Measurements from ENCODE around the gene PEX11G.
A peak's percentile ranks its signal among the peaks of the same experiment; 100 is the strongest.

Gene PEX11G

GRCh38 chr19:7521551-7522071 lies 32.8 kb upstream of the PEX11G start:
- no peak for DNase-seq

- no peak for DNase-seq
These were observed 31.6 kb upstream of the PEX11G start for GRCh38 chr19:7520131-7521051.

- DNase-seq: no peak
These were observed 30.7 kb upstream of the PEX11G start for GRCh38 chr19:7519361-7520130.

GRCh38 chr19:7516878-7517277 lies 28.0 kb upstream of the PEX11G start:
- no peak for DNase-seq

GRCh38 chr19:7516333-7516732 lies 27.5 kb upstream of the PEX11G start:
- no peak for DNase-seq

- DNase-seq: peak; percentile 37
These were observed 26.9 kb upstream of the PEX11G start, which contains the start of gene ZNF358 for GRCh38 chr19:7515645-7516151. TSS of gene ZNF358 (plus strand) at chr19:7516103. CDS start at chr19:7519243, 3,140 bp downstream.

- DNase-seq: no peak
These were observed 26.3 kb upstream of the PEX11G start for GRCh38 chr19:7515110-7515644.

- DNase-seq: no peak
These were observed 25.2 kb upstream of the PEX11G start for GRCh38 chr19:7513809-7514642.

- no peak for DNase-seq
These were observed 23.6 kb upstream of the PEX11G start for GRCh38 chr19:7512400-7512851.

- DNase-seq: no peak
These were observed 20.8 kb upstream of the PEX11G start for GRCh38 chr19:7509625-7510024.

GRCh38 chr19:7507884-7508283 lies 19.0 kb upstream of the PEX11G start:
- DNase-seq: no peak

- peak; percentile 37 for DNase-seq
These were observed 17.8 kb upstream of the PEX11G start for GRCh38 chr19:7506385-7507328.

GRCh38 chr19:7505682-7506384 lies 17.0 kb upstream of the PEX11G start:
- DNase-seq: peak; percentile 20

- no peak for DNase-seq
These were observed 16.4 kb upstream of the PEX11G start for GRCh38 chr19:7505288-7505681.

- DNase-seq: no peak
These were observed 15.8 kb upstream of the PEX11G start for GRCh38 chr19:7504684-7505083.

GRCh38 chr19:7502552-7502951 lies 13.7 kb upstream of the PEX11G start:
- no peak for DNase-seq

GRCh38 chr19:7500811-7501450 lies 12.1 kb upstream of the PEX11G start:
- DNase-seq: no peak

- DNase-seq: no peak
These were observed 8.5 kb upstream of the PEX11G start for GRCh38 chr19:7497292-7497691.

GRCh38 chr19:7494416-7495098 lies 5.7 kb upstream of the PEX11G start:
- DNase-seq: no peak

All from CD4-positive, alpha-beta T cell treated with Interleukin-12 subunit alpha and Interleukin-12 subunit beta, for 1 hour (primary cell).